ENCODE measurements around the gene IQSEC3. TPM values are rescaled to one million over a fixed set of nuclear protein-coding genes. Genes with fewer than 3 reads are reported as not detected.

IQSEC3 gene
- total and polyA plus RNA-seq, 2 of the 13 experiments (the other 11 are each of a cell fraction or from before 2014, with no cell fraction given), result not detected

GRCh38 chr12:212715-213526 is 146.4 kb downstream of the IQSEC3 start (continued):
- no peak for TF ChIP-seq MZF1 (CRISPR knock-in tag; IDR thresholded peaks at IDR 0.05; ENCODE audit: borderline replicate concordance)
- TF ChIP-seq ZNF510 (CRISPR knock-in tag; IDR thresholded peaks at IDR 0.05; ENCODE audit: low read depth), result no peak
- TF ChIP-seq ZNF224 (CRISPR knock-in tag; IDR thresholded peaks at IDR 0.05), result no peak
- no peak for TF ChIP-seq TBX2 (CRISPR knock-in tag; IDR thresholded peaks at IDR 0.05; ENCODE audit: borderline replicate concordance)
- TF ChIP-seq ZBTB26 (CRISPR knock-in tag; IDR thresholded peaks at IDR 0.05; ENCODE audit: borderline replicate concordance), result peak; percentile 97
- no peak for TF ChIP-seq ATF5 (CRISPR knock-in tag; IDR thresholded peaks at IDR 0.05; ENCODE audit: low read depth)
- no peak for TF ChIP-seq GATAD1 (CRISPR knock-in tag; IDR thresholded peaks at IDR 0.05)
- no peak for TF ChIP-seq ZNF747 (CRISPR knock-in tag; IDR thresholded peaks at IDR 0.05; ENCODE audit: borderline replicate concordance)
- TF ChIP-seq SOX5 (CRISPR knock-in tag; IDR thresholded peaks at IDR 0.05; ENCODE audit: borderline replicate concordance), result no peak
- peak; percentile 34; the same call in 1 of the 2 replicates for TF ChIP-seq MYC (CRISPR knock-in tag; IDR thresholded peaks at IDR 0.05; ENCODE audit: borderline replicate concordance)
- no peak for TF ChIP-seq ZNF251 (CRISPR knock-in tag; IDR thresholded peaks at IDR 0.05)
- TF ChIP-seq FOXP1 (IDR thresholded peaks at IDR 0.05), result no peak
- no peak for TF ChIP-seq FOXP1 (CRISPR knock-in tag; IDR thresholded peaks at IDR 0.05)
- no peak for TF ChIP-seq SIN3A (IDR thresholded peaks at IDR 0.05; ENCODE audit: borderline replicate concordance, low read depth, low read length)
- TF ChIP-seq MEIS2 (CRISPR knock-in tag; IDR thresholded peaks at IDR 0.05), result no peak
- no peak for TF ChIP-seq DR1 (CRISPR knock-in tag; IDR thresholded peaks at IDR 0.05)
- no peak for TF ChIP-seq CENPT (CRISPR knock-in tag; IDR thresholded peaks at IDR 0.05; ENCODE audit: low read depth)
- TF ChIP-seq ZNF121 (CRISPR knock-in tag; IDR thresholded peaks at IDR 0.05), result no peak
- no peak for TF ChIP-seq ZNF350 (CRISPR knock-in tag; IDR thresholded peaks at IDR 0.05; ENCODE audit: borderline replicate concordance, low read depth)
- TF ChIP-seq KDM5B (CRISPR knock-in tag; IDR thresholded peaks at IDR 0.05; ENCODE audit: borderline replicate concordance), result no peak; the same call in 1 of the 2 replicates
- TF ChIP-seq NONO (IDR thresholded peaks at IDR 0.05), result no peak
- 0 out of 2 replicates have a peak, but pooled peaks have one; percentile 27 for TF ChIP-seq NONO (CRISPR knock-in tag; conservative IDR thresholded peaks at IDR 0.05)
- TF ChIP-seq ISL2 (CRISPR knock-in tag; IDR thresholded peaks at IDR 0.05), result no peak
- peak; percentile 40 for TF ChIP-seq SRSF1 (optimal IDR thresholded peaks at IDR 0.05; ENCODE audit: low read depth, low read length)
- TF ChIP-seq ZNF768 (CRISPR knock-in tag; IDR thresholded peaks at IDR 0.05), result peak; percentile 50; the same call in 1 of the 2 replicates
- no peak for TF ChIP-seq CCDC6 (CRISPR knock-in tag; IDR thresholded peaks at IDR 0.05)
- TF ChIP-seq ESRRA (CRISPR knock-in tag; IDR thresholded peaks at IDR 0.05; ENCODE audit: low read depth), result no peak
- TF ChIP-seq ZNF567 (CRISPR knock-in tag; IDR thresholded peaks at IDR 0.05; ENCODE audit: borderline replicate concordance), result no peak
